Keratinocyte (primary cell): ENCODE measurements around the gene SEL1L. TPM values are rescaled to one million over a fixed set of nuclear protein-coding genes. Genes with fewer than 3 reads are reported as not detected.

Experiments used
- DNase-seq: peaks from one replicate; pipeline ENCODE4 v3.0.0-alpha.2; 2011; ENCODE audit warnings: low read depth, missing footprints, low spot score
- FAIRE-seq: peaks from 2 replicates; lab custom pipeline; 2011; peaks lifted over from hg19 to GRCh38; lab: Jason Lieb, UNC
- H2AFZ ChIP-seq: 2 replicates; pipeline ENCODE4 v1.6.0; 2012; ENCODE audit warnings: low read length, control low read depth, inconsistent platforms; ENCODE audit not compliant: control insufficient read depth
- H3K27ac ChIP-seq: 2 replicates; pipeline ENCODE4 v1.5.1; 2011; ENCODE audit warnings: low read length; ENCODE audit not compliant: control insufficient read depth, insufficient read depth
- H3K27me3 ChIP-seq: 3 replicates; pipeline ENCODE4 v1.6.0; 2011; ENCODE audit warnings: low read length; ENCODE audit not compliant: control insufficient read depth, insufficient read depth; ENCODE audit errors: extremely low read depth
- H3K36me3 ChIP-seq, 2 experiments: 2 replicates in 1 of 2; 3 replicates in 1 of 2; pipeline ENCODE4 v1.5.1; 2011; ENCODE audit warnings: low read length in 2 of 2, mild to moderate bottlenecking in 1 of 2; ENCODE audit not compliant: control insufficient read depth in 2 of 2, insufficient read depth in 2 of 2; ENCODE audit errors: extremely low read depth in 1 of 2
- H3K4me1 ChIP-seq: 3 replicates; pipeline ENCODE4 v1.5.1; 2011; ENCODE audit warnings: low read length; ENCODE audit not compliant: control insufficient read depth, insufficient read depth; ENCODE audit errors: extremely low read depth
- H3K4me2 ChIP-seq: 3 replicates; pipeline ENCODE4 v1.6.0; 2011; ENCODE audit warnings: low read depth, low read length; ENCODE audit not compliant: control insufficient read depth, insufficient read depth; ENCODE audit errors: extremely low read depth
- H3K4me3 ChIP-seq, 3 experiments: fragments of 200-600 bp in 1 of 3; sonication (generic) in 1 of 3; 2 replicates in 2 of 3; 3 replicates in 1 of 3; pipeline ENCODE4 v1.5.1; 2011 to 2016; ENCODE audit warnings: low read length in 3 of 3, mild to moderate bottlenecking in 3 of 3, control low read depth in 2 of 3, inconsistent platforms in 1 of 3, low read depth in 1 of 3, mixed read lengths in 1 of 3, mixed run types in 1 of 3, moderate library complexity in 1 of 3; ENCODE audit not compliant: control insufficient read depth in 2 of 3, insufficient read depth in 2 of 3; ENCODE audit errors: extremely low read depth in 1 of 3
- H3K79me2 ChIP-seq: 2 replicates; pipeline ENCODE4 v1.6.0; 2012; ENCODE audit warnings: low read length; ENCODE audit not compliant: control insufficient read depth, insufficient read depth
- H3K9ac ChIP-seq: 3 replicates; pipeline ENCODE4 v1.6.0; 2011; ENCODE audit warnings: low read length; ENCODE audit not compliant: control insufficient read depth, insufficient read depth; ENCODE audit errors: extremely low read depth
- H3K9me1 ChIP-seq: 3 replicates; pipeline ENCODE4 v1.6.0; 2011; ENCODE audit warnings: low read length; ENCODE audit not compliant: control insufficient read depth, insufficient read depth; ENCODE audit errors: extremely low read depth
- H3K9me3 ChIP-seq: 2 replicates; pipeline ENCODE4 v1.5.1; 2012; ENCODE audit warnings: low read depth, low read length; ENCODE audit not compliant: control insufficient read depth
- H4K20me1 ChIP-seq: 3 replicates; pipeline ENCODE4 v1.6.0; 2011; ENCODE audit warnings: low read length; ENCODE audit not compliant: control insufficient read depth, insufficient read depth; ENCODE audit errors: extremely low read depth
- CTCF ChIP-seq, 3 experiments: IDR thresholded peaks in 1 of 3; conservative IDR thresholded peaks in 1 of 3; optimal IDR thresholded peaks in 1 of 3; 2 replicates in 2 of 3; 3 replicates in 1 of 3; pipeline versions ENCODE3 to v1.5.1; 2011; ENCODE audit warnings: low read length in 3 of 3, mild to moderate bottlenecking in 3 of 3, moderate library complexity in 2 of 3, control low read depth in 1 of 3, inconsistent platforms in 1 of 3; ENCODE audit not compliant: insufficient read depth in 2 of 3; ENCODE audit errors: extremely low read depth in 1 of 3
- EZH2 ChIP-seq: IDR thresholded peaks from one replicate; pipeline ENCODE4 v1.6.1; 2012; ENCODE audit warnings: inconsistent platforms, mild to moderate bottlenecking, low read length, moderate library complexity
- dilution Hi-C: fragments of 300-500 bp; cut with MboI; formaldehyde crosslinking; loops from one replicate; pipeline ENCODE4 v1.7.0; 2020; ENCODE audit warnings: low sequenced_read_pairs; ENCODE audit not compliant: extremely low pct_ligation_motif_present
- polyA plus RNA-seq, 5 experiments: library from polyadenylated mRNA; depleted of rRNA in 3 of 5; stranded (reverse) in 3 of 5; stranded (forward) in 1 of 5; unstranded in 1 of 5; fragments of >200 nt; gene quantifications; 1 replicate in 1 of 5; 2 replicates in 3 of 5; 3 replicates in 1 of 5; pipeline versions ENCODE4 v1.2.1 to v1.2.3, GENCODE V29; 2011 to 2012; ENCODE audit warnings: missing spikeins in 2 of 5, low read depth in 1 of 5, low replicate concordance in 1 of 5

The SEL1L gene
- polyA plus RNA-seq, 1 donor (not counting 4 experiments of a cell fraction or from before 2014, with no cell fraction given): 19.7 TPM

GRCh38 chr14:81511111-81511904, 22.3 kb downstream of the SEL1L start:
- dilution Hi-C loops: no loop called here

GRCh38 chr14:81509838-81510452, 23.7 kb downstream of the SEL1L start:
- TF ChIP-seq CTCF (optimal IDR thresholded peaks at IDR 0.05 in 1 of 3, IDR thresholded peaks at IDR 0.05 in 1 of 3, conservative IDR thresholded peaks at IDR 0.05 in 1 of 3; ENCODE audit: extremely low read depth in 1 of 3, insufficient read depth in 2 of 3, low read length in 3 of 3) (no peak), EZH2 (no peak)
- H3K27me3 ChIP-seq: no peaks in the 10 kb centered on the region
- no peaks in the 10 kb centered on the region for H3K9me3 ChIP-seq
- H3K9me1 ChIP-seq: no peaks in the 10 kb centered on the region
- H3K4me2 ChIP-seq: peak overlapping the region; percentile 20
- no peak overlapping the region for H3K9ac ChIP-seq
- H3K4me1 ChIP-seq: no peaks in the 10 kb centered on the region
- H4K20me1 ChIP-seq: no peaks in the 10 kb centered on the region
- FAIRE-seq (no peak), DNase-seq (no peak)
- peaks cover 0 to 10% of the 10 kb centered on the region in 2 experiments for H3K36me3 ChIP-seq
- H2AFZ ChIP-seq: peak overlapping the region; percentile 1
- no peak overlapping the region for H3K4me3 ChIP-seq
- dilution Hi-C loops: no loop called here
- H3K79me2 ChIP-seq: no peaks in the 10 kb centered on the region
- no peak overlapping the region for H3K27ac ChIP-seq

More at GRCh38 chr14:81511111-81511904, 22.3 kb downstream of the SEL1L start:
- no peaks in the 10 kb centered on the region for H3K27me3 ChIP-seq
- H4K20me1 ChIP-seq: no peaks in the 10 kb centered on the region
- no peak overlapping the region for H3K9ac ChIP-seq
- no peak overlapping the region for H3K4me3 ChIP-seq
- H3K9me1 ChIP-seq: no peaks in the 10 kb centered on the region
- no peak for TF ChIP-seq EZH2
- H3K79me2 ChIP-seq: no peaks in the 10 kb centered on the region
- H3K36me3 ChIP-seq: peaks cover 0 to 7% of the 10 kb centered on the region in 2 experiments
- FAIRE-seq (no peak), DNase-seq (no peak)
- no peak overlapping the region for H3K27ac ChIP-seq
- H3K9me3 ChIP-seq: no peaks in the 10 kb centered on the region
- no peak overlapping the region for H3K4me2 ChIP-seq
- no peak overlapping the region for H2AFZ ChIP-seq
- H3K4me1 ChIP-seq: no peaks in the 10 kb centered on the region
